ENCODE data around the gene AUTS2.

GRCh38 chr7:70598976-70599375 lies 1000.7 kb downstream of the AUTS2 start:
- TF ChIP-seq CTCF (conservative IDR thresholded peaks at IDR 0.05 in 1 of 2, IDR thresholded peaks at IDR 0.05 in 1 of 2; ENCODE audit: low read depth in 1 of 2, low read length in 2 of 2), result no peak
- no peak for TF ChIP-seq EZH2 (IDR thresholded peaks at IDR 0.05; ENCODE audit: low read length, missing control alignments)
